GM21786 (cell line): ENCODE data around the gene CCDC89.
A peak's percentile ranks its signal among the peaks of the same experiment; 100 is the strongest.
"Not testable (repeated sequence)": the region's sequence is repeated elsewhere in the genome, so short reads cannot be mapped to it uniquely, and the experiment has no call there.

Experiments
- ATAC-seq: cut with Tn5 transposase; IDR thresholded peaks from one replicate; pipeline ENCODE4 v1.9.1; 2021; ENCODE audit not compliant: unreplicated experiment

Gene CCDC89

GRCh38 chr11:85654343-85654742 lies 31.7 kb downstream of the CCDC89 start:
- ATAC-seq = not testable (repeated sequence)

- no peak for ATAC-seq
Measured at GRCh38 chr11:85652786-85653447, 33.1 kb downstream of the CCDC89 start.

GRCh38 chr11:85651118-85651517 lies 34.9 kb downstream of the CCDC89 start:
- no peak for ATAC-seq

- peak; percentile 99 for ATAC-seq
Measured at GRCh38 chr11:85647604-85648299, 38.2 kb downstream of the CCDC89 start, which contains the start of gene TMEM126A. Gene TMEM126A (plus strand): TSS chr11:85647967. CDS start chr11:85650256, 2,289 bp downstream.

GRCh38 chr11:85647078-85647477 lies 38.9 kb downstream of the CCDC89 start:
- no peak for ATAC-seq

- ATAC-seq = no peak
Measured at GRCh38 chr11:85643191-85643614, 42.8 kb downstream of the CCDC89 start.

- no peak for ATAC-seq
Measured at GRCh38 chr11:85634747-85635146, 51.2 kb downstream of the CCDC89 start.
